ENCODE results near the gene HDLBP. TPM values are rescaled to one million over a fixed set of nuclear protein-coding genes. Genes with fewer than 3 reads are reported as not detected.
A peak's percentile ranks its signal among the peaks of the same experiment; 100 is the strongest.

HDLBP gene
- total RNA-seq, 2 donors from 2014 or later, result 272 to 283 TPM

GRCh38 chr2:241351640-241352031 lies 36.2 kb upstream of the HDLBP start:
- no peak for DNase-seq
- ATAC-seq (replicated peaks in 1 of 2), result no peak
- H3K9me3 Mint-ChIP-seq, result no peaks in the 10 kb centered on the region
- no peaks in the 10 kb centered on the region for H3K27me3 Mint-ChIP-seq (ENCODE audit: low read depth)
- H3K27ac Mint-ChIP-seq, result peak overlapping the region; percentile 28
- peaks cover 9 to 31% of the 10 kb centered on the region in 2 donors for H3K36me3 Mint-ChIP-seq (ENCODE audit: insufficient read depth in 2 of 2)
- H3K4me1 Mint-ChIP-seq (ENCODE audit: low read depth), result peaks cover 9% of the 10 kb centered on the region
- no peak overlapping the region for H3K4me3 Mint-ChIP-seq

- Mint-ChIP-seq H3K4me1 (ENCODE audit: low read depth) (peaks cover 9% of the 10 kb centered on the region), H3K27me3 (ENCODE audit: low read depth) (no peaks in the 10 kb centered on the region), H3K27ac (peak overlapping the region; percentile 1), H3K36me3 (ENCODE audit: insufficient read depth in 2 of 2) (peaks cover 9 to 35% of the 10 kb centered on the region in 2 donors), H3K9me3 (no peaks in the 10 kb centered on the region), H3K4me3 (no peak overlapping the region)
- DNase-seq (no peak), ATAC-seq (replicated peaks in 1 of 2) (no peak)
Measured at GRCh38 chr2:241350878-241351639, 35.6 kb upstream of the HDLBP start.

- ATAC-seq (replicated peaks in 1 of 2) (no peak), DNase-seq (no peak)
- Mint-ChIP-seq H3K4me1 (ENCODE audit: low read depth) (peaks cover 9% of the 10 kb centered on the region), H3K4me3 (no peak overlapping the region), H3K27ac (peak overlapping the region; percentile 1), H3K27me3 (ENCODE audit: low read depth) (no peaks in the 10 kb centered on the region), H3K36me3 (ENCODE audit: insufficient read depth in 2 of 2) (peaks cover 9 to 37% of the 10 kb centered on the region in 2 donors), H3K9me3 (no peaks in the 10 kb centered on the region)
Measured at GRCh38 chr2:241350530-241350877, 35.0 kb upstream of the HDLBP start.

GRCh38 chr2:241349941-241350340 lies 34.5 kb upstream of the HDLBP start:
- Mint-ChIP-seq H3K4me1 (ENCODE audit: low read depth) (peaks cover 9% of the 10 kb centered on the region), H3K27me3 (ENCODE audit: low read depth) (no peaks in the 10 kb centered on the region), H3K36me3 (ENCODE audit: insufficient read depth in 2 of 2) (peaks cover 9 to 37% of the 10 kb centered on the region in 2 donors), H3K27ac (no peak overlapping the region), H3K4me3 (no peak overlapping the region), H3K9me3 (no peaks in the 10 kb centered on the region)
- DNase-seq (no peak), ATAC-seq (replicated peaks in 1 of 2) (no peak)

- no peak for ATAC-seq (replicated peaks in 1 of 2)
- H3K27ac Mint-ChIP-seq, result no peak overlapping the region
- no peak for DNase-seq
- peaks cover 17 to 47% of the 10 kb centered on the region in 2 donors for H3K36me3 Mint-ChIP-seq (ENCODE audit: insufficient read depth in 2 of 2)
- H3K4me1 Mint-ChIP-seq (ENCODE audit: low read depth), result peaks cover 13% of the 10 kb centered on the region
- H3K9me3 Mint-ChIP-seq, result no peaks in the 10 kb centered on the region
- H3K27me3 Mint-ChIP-seq (ENCODE audit: low read depth), result no peaks in the 10 kb centered on the region
- H3K4me3 Mint-ChIP-seq, result no peak overlapping the region
Measured at GRCh38 chr2:241344925-241345651, 29.6 kb upstream of the HDLBP start.

- H3K27ac Mint-ChIP-seq, result peak overlapping the region; percentile 84
- no peaks in the 10 kb centered on the region for H3K27me3 Mint-ChIP-seq (ENCODE audit: low read depth)
- H3K9me3 Mint-ChIP-seq, result no peaks in the 10 kb centered on the region
- H3K36me3 Mint-ChIP-seq (ENCODE audit: insufficient read depth in 2 of 2), result peaks cover 17 to 49% of the 10 kb centered on the region in 2 donors
- peaks cover 35% of the 10 kb centered on the region for H3K4me1 Mint-ChIP-seq (ENCODE audit: low read depth)
- ATAC-seq (replicated peaks in 1 of 2), result no peak
- peak overlapping the region in 1 of 2 donors; percentile 23 for H3K4me3 Mint-ChIP-seq
- DNase-seq, result no peak
Measured at GRCh38 chr2:241340631-241341163, 25.2 kb upstream of the HDLBP start.

GRCh38 chr2:241339839-241340630 lies 24.6 kb upstream of the HDLBP start:
- ATAC-seq (replicated peaks in 1 of 2) (no peak), DNase-seq (no peak)
- peaks cover 42% of the 10 kb centered on the region for H3K4me1 Mint-ChIP-seq (ENCODE audit: low read depth)
- H3K36me3 Mint-ChIP-seq (ENCODE audit: insufficient read depth in 2 of 2), result peaks cover 17 to 48% of the 10 kb centered on the region in 2 donors
- H3K27ac Mint-ChIP-seq, result peak overlapping the region; percentile 84
- H3K4me3 Mint-ChIP-seq, result no peak overlapping the region
- H3K27me3 Mint-ChIP-seq (ENCODE audit: low read depth), result no peaks in the 10 kb centered on the region
- no peaks in the 10 kb centered on the region for H3K9me3 Mint-ChIP-seq

- H3K27me3 Mint-ChIP-seq (ENCODE audit: low read depth), result no peaks in the 10 kb centered on the region
- peaks cover 7 to 22% of the 10 kb centered on the region in 2 donors for H3K36me3 Mint-ChIP-seq (ENCODE audit: insufficient read depth in 2 of 2)
- no peak for DNase-seq
- H3K4me1 Mint-ChIP-seq (ENCODE audit: low read depth), result peaks cover 29% of the 10 kb centered on the region
- no peak overlapping the region for H3K4me3 Mint-ChIP-seq
- H3K9me3 Mint-ChIP-seq, result no peaks in the 10 kb centered on the region
- no peak overlapping the region for H3K27ac Mint-ChIP-seq
- ATAC-seq (replicated peaks in 1 of 2), result no peak
Measured at GRCh38 chr2:241334813-241335212, 19.3 kb upstream of the HDLBP start.

GRCh38 chr2:241330616-241330981 lies 15.1 kb upstream of the HDLBP start:
- no peak overlapping the region for H3K27ac Mint-ChIP-seq
- no peaks in the 10 kb centered on the region for H3K9me3 Mint-ChIP-seq
- H3K36me3 Mint-ChIP-seq (ENCODE audit: insufficient read depth in 2 of 2), result peaks cover 4 to 22% of the 10 kb centered on the region in 2 donors
- no peak for DNase-seq
- no peak for ATAC-seq (replicated peaks in 1 of 2)
- no peak overlapping the region for H3K4me3 Mint-ChIP-seq
- peaks cover 9% of the 10 kb centered on the region for H3K4me1 Mint-ChIP-seq (ENCODE audit: low read depth)
- H3K27me3 Mint-ChIP-seq (ENCODE audit: low read depth), result no peaks in the 10 kb centered on the region

- peaks cover 7 to 24% of the 10 kb centered on the region in 2 donors for H3K36me3 Mint-ChIP-seq (ENCODE audit: insufficient read depth in 2 of 2)
- H3K4me1 Mint-ChIP-seq (ENCODE audit: low read depth), result peaks cover 2% of the 10 kb centered on the region
Measured at GRCh38 chr2:241329669-241330615, 14.5 kb upstream of the HDLBP start.

GRCh38 chr2:241325257-241325656 lies 9.8 kb upstream of the HDLBP start:
- Mint-ChIP-seq H3K27me3 (ENCODE audit: low read depth) (no peaks in the 10 kb centered on the region), H3K4me1 (ENCODE audit: low read depth) (peaks cover 37% of the 10 kb centered on the region), H3K9me3 (no peaks in the 10 kb centered on the region), H3K27ac (no peak overlapping the region), H3K36me3 (ENCODE audit: insufficient read depth in 2 of 2) (peaks cover 8 to 39% of the 10 kb centered on the region in 2 donors), H3K4me3 (no peak overlapping the region)
- ATAC-seq (replicated peaks in 1 of 2) (no peak), DNase-seq (no peak)

More at GRCh38 chr2:241329669-241330615, 14.5 kb upstream of the HDLBP start:
- ATAC-seq (replicated peaks in 1 of 2) (no peak), DNase-seq (no peak)
- H3K27ac Mint-ChIP-seq, result peak overlapping the region; percentile 20
- H3K27me3 Mint-ChIP-seq (ENCODE audit: low read depth), result no peaks in the 10 kb centered on the region
- no peak overlapping the region for H3K4me3 Mint-ChIP-seq
- H3K9me3 Mint-ChIP-seq, result no peaks in the 10 kb centered on the region

- ATAC-seq (replicated peaks in 1 of 2) (no peak), DNase-seq (no peak)
- Mint-ChIP-seq H3K4me3 (no peak overlapping the region), H3K27ac (peak overlapping the region; percentile 44), H3K27me3 (ENCODE audit: low read depth) (no peaks in the 10 kb centered on the region), H3K9me3 (no peaks in the 10 kb centered on the region), H3K36me3 (ENCODE audit: insufficient read depth in 2 of 2) (peaks cover 10 to 43% of the 10 kb centered on the region in 2 donors), H3K4me1 (ENCODE audit: low read depth) (peaks cover 42% of the 10 kb centered on the region)
Measured at GRCh38 chr2:241324775-241325174, 9.3 kb upstream of the HDLBP start.
